Gastroesophageal sphincter (tissue), 3 donors: ENCODE data around the gene MYO15B.

Source experiments
- POLR2AphosphoS5 ChIP-seq: sonication (generic); formaldehyde crosslinking; IDR thresholded peaks from one replicate; pipeline ENCODE4 v1.6.1; 2017; ENCODE audit warnings: antibody characterized with exemption
- TF ChIP-seq, protein P1 (sequence below), 4 experiments: fragments of 200-600 bp in 2 of 4; fragments of 450-650 bp in 2 of 4; sonication (generic) in 1 of 4; IDR thresholded peaks; one replicate each; pipeline ENCODE4 v1.5.1; 2017 to 2019; ENCODE audit warnings: antibody characterized with exemption in 4 of 4, mild to moderate bottlenecking in 2 of 4, moderate library complexity in 2 of 4

- TF ChIP-seq POLR2AphosphoS5: no peak
- TF ChIP-seq, protein P1, sequence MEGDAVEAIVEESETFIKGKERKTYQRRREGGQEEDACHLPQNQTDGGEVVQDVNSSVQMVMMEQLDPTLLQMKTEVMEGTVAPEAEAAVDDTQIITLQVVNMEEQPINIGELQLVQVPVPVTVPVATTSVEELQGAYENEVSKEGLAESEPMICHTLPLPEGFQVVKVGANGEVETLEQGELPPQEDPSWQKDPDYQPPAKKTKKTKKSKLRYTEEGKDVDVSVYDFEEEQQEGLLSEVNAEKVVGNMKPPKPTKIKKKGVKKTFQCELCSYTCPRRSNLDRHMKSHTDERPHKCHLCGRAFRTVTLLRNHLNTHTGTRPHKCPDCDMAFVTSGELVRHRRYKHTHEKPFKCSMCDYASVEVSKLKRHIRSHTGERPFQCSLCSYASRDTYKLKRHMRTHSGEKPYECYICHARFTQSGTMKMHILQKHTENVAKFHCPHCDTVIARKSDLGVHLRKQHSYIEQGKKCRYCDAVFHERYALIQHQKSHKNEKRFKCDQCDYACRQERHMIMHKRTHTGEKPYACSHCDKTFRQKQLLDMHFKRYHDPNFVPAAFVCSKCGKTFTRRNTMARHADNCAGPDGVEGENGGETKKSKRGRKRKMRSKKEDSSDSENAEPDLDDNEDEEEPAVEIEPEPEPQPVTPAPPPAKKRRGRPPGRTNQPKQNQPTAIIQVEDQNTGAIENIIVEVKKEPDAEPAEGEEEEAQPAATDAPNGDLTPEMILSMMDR (IDR thresholded peaks at IDR 0.05): no peak
Observed at GRCh38 chr17:75611851-75612429, 24.3 kb downstream of the MYO15B start.
